Karpas-422 (cell line): ENCODE measurements around the gene CDKAL1. TPM values are rescaled to one million over a fixed set of nuclear protein-coding genes. Genes with fewer than 3 reads are reported as not detected.
"Not testable (repeated sequence)": the region's sequence is repeated elsewhere in the genome, so short reads cannot be mapped to it uniquely, and the experiment has no call there.

Experiments used
- DNase-seq: peaks from one replicate; pipeline ENCODE4 v3.0.0-alpha.2; 2015
- H2AFZ ChIP-seq: fragments of 200-600 bp; sonication (generic); 2 replicates; pipeline ENCODE4 v1.6.1; 2014; ENCODE audit warnings: antibody characterized with exemption, low read length, mixed read lengths
- H3K27ac ChIP-seq: fragments of 200-600 bp; sonication (generic); 2 replicates; pipeline ENCODE4 v1.5.1; 2014; ENCODE audit warnings: mild to moderate bottlenecking, low read length, moderate library complexity
- H3K27me3 ChIP-seq: fragments of 200-600 bp; sonication (generic); 2 replicates; pipeline ENCODE4 v1.6.1; 2014; ENCODE audit warnings: low read length, mixed read lengths
- H3K36me3 ChIP-seq: fragments of 200-600 bp; sonication (generic); 2 replicates; pipeline ENCODE4 v1.6.1; 2014; ENCODE audit warnings: low read length, mixed read lengths; ENCODE audit not compliant: insufficient read depth
- H3K4me1 ChIP-seq: fragments of 200-600 bp; sonication (generic); 2 replicates; pipeline ENCODE4 v1.6.1; 2014; ENCODE audit warnings: mild to moderate bottlenecking, low read length, mixed read lengths
- H3K4me2 ChIP-seq: fragments of 200-600 bp; sonication (generic); 2 replicates; pipeline ENCODE4 v1.6.1; 2014; ENCODE audit warnings: low read length, low read depth, mild to moderate bottlenecking; ENCODE audit not compliant: poor library complexity, severe bottlenecking
- H3K4me3 ChIP-seq: fragments of 200-600 bp; sonication (generic); 2 replicates; pipeline ENCODE4 v1.5.1; 2014; ENCODE audit warnings: mild to moderate bottlenecking, antibody characterized with exemption, low read length, mixed read lengths
- H3K79me2 ChIP-seq: fragments of 200-600 bp; sonication (generic); 2 replicates; pipeline ENCODE4 v1.6.1; 2014; ENCODE audit warnings: mild to moderate bottlenecking, low read length, mixed read lengths
- H3K9ac ChIP-seq: fragments of 200-600 bp; sonication (generic); 2 replicates; pipeline ENCODE4 v1.6.0; 2014; ENCODE audit warnings: low read length
- H3K9me2 ChIP-seq: fragments of 200-600 bp; sonication (generic), shearing (Covaris generic); replicated peaks from 2 replicates; pipeline ENCODE4 v1.6.0; 2014; ENCODE audit warnings: mild to moderate bottlenecking, low read length, moderate library complexity; ENCODE audit not compliant: insufficient read depth
- H3K9me3 ChIP-seq: fragments of 300-700, 200-600 bp; sonication (generic); 2 replicates; pipeline ENCODE4 v1.6.1; 2014; ENCODE audit warnings: low read length, mixed read lengths
- H4K20me1 ChIP-seq: fragments of 200-600 bp; sonication (generic); 2 replicates; pipeline ENCODE4 v1.6.1; 2014; ENCODE audit warnings: mild to moderate bottlenecking, antibody characterized with exemption, low read length, low read depth; ENCODE audit not compliant: insufficient read depth
- total RNA-seq: library from RNA; depleted of rRNA; stranded (reverse); fragments of >200 nt; shearing (Covaris generic); gene quantifications from 2 replicates; pipeline ENCODE4 v1.2.3, GENCODE V29; 2014; ENCODE audit warnings: low replicate concordance

CDKAL1 gene
- total RNA-seq, 1 experiment from 2014 or later, result 23.7 TPM

DNA sequence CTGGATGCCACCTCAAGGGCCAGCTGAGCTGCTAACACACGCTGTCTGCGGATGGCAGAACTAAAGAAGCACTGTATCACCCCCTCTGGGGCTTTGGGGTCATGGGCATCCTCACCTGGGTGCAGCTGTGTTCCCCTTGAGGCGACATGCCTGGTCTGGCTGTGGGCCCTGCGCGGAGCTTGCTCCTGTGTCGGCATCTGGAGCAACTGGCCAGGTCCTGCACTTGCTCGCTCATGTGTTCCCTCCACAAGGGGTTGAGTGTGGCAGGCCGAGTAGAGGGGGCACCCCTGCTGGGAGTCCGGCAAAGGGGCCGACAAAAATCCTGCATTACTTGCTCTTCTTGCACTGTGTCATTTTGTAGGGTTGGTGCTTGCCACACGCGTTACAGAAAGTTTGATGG lies 189.0 kb downstream of the CDKAL1 start:
- H3K4me1 ChIP-seq, result peaks cover 5% of the 10 kb centered on the region; the same call in 1 of the 2 replicates
- H3K36me3 ChIP-seq, result no peaks in the 10 kb centered on the region
- no peak overlapping the region for H3K9ac ChIP-seq
- H3K9me2 ChIP-seq, result no peaks in the 10 kb centered on the region
- H3K4me3 ChIP-seq, result no peak overlapping the region
- no peak overlapping the region for H2AFZ ChIP-seq
- no peak for DNase-seq
- H3K9me3 ChIP-seq, result no peaks in the 10 kb centered on the region
- peaks cover 3% of the 10 kb centered on the region; the same call in 1 of the 2 replicates for H3K79me2 ChIP-seq
- no peak overlapping the region for H3K27ac ChIP-seq
- no peaks in the 10 kb centered on the region for H4K20me1 ChIP-seq
- H3K4me2 ChIP-seq, result no peak overlapping the region
- H3K27me3 ChIP-seq, result no peaks in the 10 kb centered on the region

DNA sequence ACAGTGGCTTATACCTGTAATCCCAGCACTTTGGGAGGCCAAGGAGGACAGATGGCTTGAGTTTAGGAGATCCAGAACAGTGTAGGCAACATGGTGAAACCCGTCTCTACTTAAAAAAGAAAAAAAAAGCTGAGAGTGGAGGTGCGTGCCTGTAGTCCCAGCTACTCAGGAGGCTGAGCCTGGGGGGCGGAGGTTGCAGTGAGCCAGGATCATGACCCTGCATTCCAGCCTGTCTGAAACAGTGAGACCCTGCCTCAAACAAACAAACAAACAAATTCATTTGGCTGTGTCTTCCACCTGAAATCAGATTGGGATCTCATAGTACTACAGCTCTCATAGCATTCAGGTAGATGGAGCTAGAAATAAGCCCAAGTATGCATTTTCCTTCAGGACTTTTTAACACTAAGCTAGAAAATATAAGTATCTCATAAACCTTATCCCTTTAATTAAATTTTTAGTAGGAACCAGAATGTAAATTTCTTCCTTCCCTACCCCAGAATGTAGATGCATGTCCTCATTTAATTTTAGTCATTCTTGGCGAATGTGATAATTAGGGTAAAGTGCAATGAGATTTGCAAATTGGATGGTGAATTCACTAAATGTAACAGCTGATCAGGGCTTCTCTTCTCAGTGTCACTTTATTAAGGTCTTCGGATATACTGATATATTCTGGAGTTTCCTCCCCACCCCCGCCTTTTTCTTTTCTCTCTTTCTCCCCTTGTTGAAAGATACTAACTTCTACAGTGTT lies 190.4 kb downstream of the CDKAL1 start:
- Histone ChIP-seq H3K36me3 (no peaks in the 10 kb centered on the region), H3K4me2 (no peak overlapping the region), H3K79me2 (peaks cover 3% of the 10 kb centered on the region; the same call in 1 of the 2 replicates), H3K4me1 (peaks cover 4% of the 10 kb centered on the region; the same call in 1 of the 2 replicates), H4K20me1 (no peaks in the 10 kb centered on the region), H3K4me3 (no peak overlapping the region), H3K27ac (no peak overlapping the region), H3K9me3 (no peaks in the 10 kb centered on the region), H2AFZ (no peak overlapping the region), H3K27me3 (no peaks in the 10 kb centered on the region), H3K9ac (no peak overlapping the region), H3K9me2 (no peaks in the 10 kb centered on the region)
- DNase-seq, result no peak

DNA sequence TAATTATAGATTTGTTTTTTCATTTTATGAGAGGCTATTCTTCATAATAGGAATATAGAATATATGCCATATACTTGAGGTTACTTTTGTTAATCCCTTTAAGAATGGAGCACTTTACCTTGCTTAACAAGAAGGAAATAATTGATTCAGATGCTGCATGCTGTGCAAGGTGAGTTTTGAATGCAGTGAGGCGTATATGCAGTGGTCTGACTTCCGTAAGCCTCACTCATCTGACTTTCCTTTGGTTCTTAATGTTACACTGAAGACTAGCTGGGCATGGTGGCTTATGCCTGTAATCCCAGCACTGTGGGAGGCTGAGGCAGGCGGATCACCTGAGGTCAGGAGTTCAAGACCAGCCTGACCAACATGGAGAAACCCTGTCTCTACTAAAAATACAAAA lies 191.0 kb downstream of the CDKAL1 start:
- not testable (repeated sequence) for DNase-seq, H4K20me1 ChIP-seq, H3K27me3 ChIP-seq, H3K79me2 ChIP-seq, H3K27ac ChIP-seq, H3K9me3 ChIP-seq, H3K4me2 ChIP-seq, H3K4me3 ChIP-seq, H2AFZ ChIP-seq, H3K4me1 ChIP-seq, H3K36me3 ChIP-seq, H3K9me2 ChIP-seq, H3K9ac ChIP-seq

DNA sequence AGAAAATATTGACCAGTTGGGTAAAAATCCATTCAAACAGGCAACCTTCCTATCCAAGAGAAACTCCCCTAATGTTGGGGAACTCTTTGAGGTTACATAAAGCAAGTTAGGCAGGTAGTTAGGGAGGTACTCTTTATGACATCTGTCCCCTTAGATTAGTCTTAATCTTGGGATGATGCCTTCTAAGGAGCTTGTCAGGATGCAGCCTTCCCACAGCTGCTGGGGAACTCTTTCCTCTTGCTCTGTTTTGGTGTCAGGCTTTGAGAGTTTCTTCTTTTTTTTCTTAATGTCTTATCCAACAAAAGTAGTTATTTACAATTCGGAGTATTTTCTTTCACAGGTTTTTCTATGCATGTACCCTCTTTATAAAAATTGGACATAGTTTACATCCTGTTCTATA lies 194.8 kb downstream of the CDKAL1 start:
- DNase-seq, result no peak
- no peak overlapping the region for H2AFZ ChIP-seq
- H3K79me2 ChIP-seq, result peaks cover 11% of the 10 kb centered on the region
- no peaks in the 10 kb centered on the region for H3K36me3 ChIP-seq
- no peaks in the 10 kb centered on the region for H3K9me2 ChIP-seq
- H3K27ac ChIP-seq, result no peak overlapping the region
- no peaks in the 10 kb centered on the region for H4K20me1 ChIP-seq
- no peak overlapping the region for H3K9ac ChIP-seq
- no peaks in the 10 kb centered on the region for H3K27me3 ChIP-seq
- H3K4me1 ChIP-seq, result peaks cover 4% of the 10 kb centered on the region; the same call in 1 of the 2 replicates
- no peak overlapping the region for H3K4me3 ChIP-seq
- H3K9me3 ChIP-seq, result no peaks in the 10 kb centered on the region
- H3K4me2 ChIP-seq, result no peak overlapping the region

DNA sequence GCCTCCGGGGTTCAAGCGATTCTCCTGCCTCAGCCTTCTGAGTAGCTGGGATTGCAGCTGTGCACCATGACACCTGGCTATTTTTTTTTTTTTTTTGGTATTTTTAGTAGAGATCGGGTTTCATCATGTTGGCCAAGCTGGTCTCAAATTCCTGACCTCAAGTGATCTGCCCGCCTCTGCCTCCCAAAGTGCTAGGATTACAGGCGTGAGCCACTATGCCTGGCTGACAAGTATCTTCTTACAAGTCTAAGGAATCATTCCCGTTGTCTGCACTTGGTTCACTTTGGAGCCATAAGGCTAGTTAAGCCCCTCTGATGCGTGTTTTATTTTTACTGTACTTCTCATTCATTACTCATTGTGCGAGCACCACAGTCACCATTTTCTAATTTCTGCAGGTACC lies 198.1 kb downstream of the CDKAL1 start:
- not testable (repeated sequence) for H3K36me3 ChIP-seq, H3K27ac ChIP-seq, H3K27me3 ChIP-seq, H4K20me1 ChIP-seq, H3K4me1 ChIP-seq, H2AFZ ChIP-seq, H3K4me2 ChIP-seq, H3K4me3 ChIP-seq, H3K9ac ChIP-seq, H3K9me3 ChIP-seq, H3K9me2 ChIP-seq, DNase-seq
- H3K79me2 ChIP-seq, result peaks cover 11% of the 10 kb centered on the region

DNA sequence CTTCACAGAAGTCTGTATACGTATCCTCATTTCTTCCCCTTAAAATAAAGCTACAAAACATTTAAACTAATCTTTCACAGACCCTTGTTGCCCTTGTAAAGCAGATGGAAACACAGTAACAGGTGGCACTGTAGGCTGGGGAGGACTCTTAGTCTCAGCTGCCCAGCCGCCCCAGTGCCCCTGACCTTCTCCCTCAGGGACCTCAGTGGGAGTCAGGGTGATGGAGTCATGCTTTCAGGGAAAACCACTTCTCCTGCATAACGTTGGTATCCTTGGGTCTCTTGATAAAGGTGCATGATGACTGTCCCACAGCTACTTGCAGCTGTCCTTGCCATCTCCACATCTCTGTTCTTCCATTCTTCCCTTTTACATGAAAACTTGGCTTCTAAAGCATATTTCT lies 198.6 kb downstream of the CDKAL1 start:
- Histone ChIP-seq H3K4me3 (no peak overlapping the region), H3K36me3 (no peaks in the 10 kb centered on the region), H3K27ac (no peak overlapping the region), H3K9me2 (no peaks in the 10 kb centered on the region), H3K9me3 (no peaks in the 10 kb centered on the region), H2AFZ (no peak overlapping the region), H3K4me2 (no peak overlapping the region), H3K9ac (no peak overlapping the region), H3K79me2 (peaks cover 8% of the 10 kb centered on the region; the same call in 1 of the 2 replicates), H3K27me3 (no peaks in the 10 kb centered on the region), H3K4me1 (peaks cover 2% of the 10 kb centered on the region; the same call in 1 of the 2 replicates), H4K20me1 (no peaks in the 10 kb centered on the region)
- no peak for DNase-seq

DNA sequence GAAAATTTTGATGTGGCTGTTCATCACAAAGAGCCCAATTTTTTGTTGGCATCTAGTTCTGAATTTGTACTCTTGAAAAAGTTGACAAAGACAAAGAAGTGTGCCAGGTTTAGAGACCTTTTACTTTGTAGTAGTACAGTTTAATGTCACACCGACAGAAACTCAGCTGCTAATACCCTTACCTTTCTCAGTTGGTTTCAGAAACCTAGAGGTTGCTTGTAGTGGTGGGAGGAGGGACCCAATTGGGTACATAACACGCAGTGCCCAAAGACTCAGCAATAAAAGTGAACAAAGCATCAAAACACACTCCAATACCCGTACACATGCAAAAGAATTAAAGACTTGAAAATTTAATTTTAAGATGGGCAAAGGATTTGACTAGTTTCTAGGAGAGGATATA lies 203.7 kb downstream of the CDKAL1 start:
- no peaks in the 10 kb centered on the region for H3K9me3 ChIP-seq
- H3K9ac ChIP-seq, result no peak overlapping the region
- no peaks in the 10 kb centered on the region for H3K27me3 ChIP-seq
- H3K9me2 ChIP-seq, result no peaks in the 10 kb centered on the region
- H3K4me2 ChIP-seq, result no peak overlapping the region
- no peaks in the 10 kb centered on the region for H3K36me3 ChIP-seq
- no peak for DNase-seq
- no peak overlapping the region for H3K4me3 ChIP-seq
- no peaks in the 10 kb centered on the region for H4K20me1 ChIP-seq
- H3K27ac ChIP-seq, result no peak overlapping the region
- peaks cover 6% of the 10 kb centered on the region; the same call in 1 of the 2 replicates for H3K79me2 ChIP-seq
- peaks cover 2% of the 10 kb centered on the region; the same call in 1 of the 2 replicates for H3K4me1 ChIP-seq
- no peak overlapping the region for H2AFZ ChIP-seq

DNA sequence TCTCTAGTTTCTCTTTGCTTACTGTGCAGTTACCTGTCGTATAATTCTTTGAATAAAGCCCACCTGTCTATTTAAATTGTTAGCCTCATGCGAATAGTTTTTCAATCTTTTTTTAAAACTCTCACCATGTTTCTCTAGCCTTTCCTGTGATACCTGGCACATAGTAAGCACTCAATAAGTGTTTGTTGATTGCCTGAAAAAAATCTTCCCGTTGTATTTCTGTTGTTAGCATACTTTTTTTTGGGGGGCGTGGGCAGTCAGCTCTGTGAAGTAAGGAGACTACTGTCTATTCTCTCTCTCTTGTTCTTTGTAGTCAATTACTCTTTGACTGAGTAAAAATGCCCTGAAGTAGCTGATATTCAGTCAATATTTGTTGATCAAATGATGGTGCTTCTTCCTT lies 205.8 kb downstream of the CDKAL1 start:
- Histone ChIP-seq H2AFZ (no peak overlapping the region), H3K9me3 (no peaks in the 10 kb centered on the region), H3K4me3 (no peak overlapping the region), H4K20me1 (no peaks in the 10 kb centered on the region), H3K4me2 (no peak overlapping the region), H3K27me3 (no peaks in the 10 kb centered on the region), H3K79me2 (peaks cover 2% of the 10 kb centered on the region; the same call in 1 of the 2 replicates), H3K27ac (no peak overlapping the region), H3K4me1 (peaks cover 6% of the 10 kb centered on the region), H3K36me3 (no peaks in the 10 kb centered on the region), H3K9ac (no peak overlapping the region), H3K9me2 (no peaks in the 10 kb centered on the region)
- DNase-seq, result no peak
